GM21367 (cell line): Measurements from ENCODE around the gene YWHAG.
"Not testable (repeated sequence)": the region's sequence is repeated elsewhere in the genome, so short reads cannot be mapped to it uniquely, and the experiment has no call there.

Experiments
- ATAC-seq: cut with Tn5 transposase; IDR thresholded peaks from one replicate; pipeline ENCODE4 v1.9.1; 2021; ENCODE audit not compliant: unreplicated experiment

The YWHAG gene

GRCh38 chr7:76325811-76326210, 33.0 kb downstream of the YWHAG start:
- no peak for ATAC-seq

GRCh38 chr7:76325092-76325491, 33.7 kb downstream of the YWHAG start:
- no peak for ATAC-seq

GRCh38 chr7:76318488-76319353, 40.1 kb downstream of the YWHAG start:
- peak; percentile 39 for ATAC-seq

GRCh38 chr7:76317782-76318487, 40.9 kb downstream of the YWHAG start:
- peak; percentile 88 for ATAC-seq

GRCh38 chr7:76316984-76317781, 41.6 kb downstream of the YWHAG start:
- ATAC-seq, result no peak

GRCh38 chr7:76315364-76315763, 43.4 kb downstream of the YWHAG start:
- ATAC-seq, result no peak

- ATAC-seq, result not testable (repeated sequence)
Observed at GRCh38 chr7:76314740-76315139, 44.1 kb downstream of the YWHAG start.

GRCh38 chr7:76314042-76314721, 44.6 kb downstream of the YWHAG start:
- peak; percentile 34 for ATAC-seq

GRCh38 chr7:76311838-76312237, 47.0 kb downstream of the YWHAG start:
- not testable (repeated sequence) for ATAC-seq

- ATAC-seq, result no peak
Observed at GRCh38 chr7:76310102-76310957, 48.5 kb downstream of the YWHAG start.

- ATAC-seq, result not testable (repeated sequence)
Observed at GRCh38 chr7:76309341-76310101, 49.3 kb downstream of the YWHAG start.

GRCh38 chr7:76308874-76309273, 49.9 kb downstream of the YWHAG start:
- ATAC-seq, result not testable (repeated sequence)

GRCh38 chr7:76304888-76305375, 53.9 kb downstream of the YWHAG start:
- ATAC-seq, result no peak

- no peak for ATAC-seq
Observed at GRCh38 chr7:76303202-76304147, 55.3 kb downstream of the YWHAG start.

GRCh38 chr7:76302347-76303201, 56.2 kb downstream of the YWHAG start, which contains the start of gene HSPB1:
HSPB1 (plus strand) TSS chr7:76302673; CDS start chr7:76302713, 40 bp downstream.
- ATAC-seq, result peak; percentile 50

GRCh38 chr7:76301000-76301399, 57.8 kb downstream of the YWHAG start:
- ATAC-seq, result no peak
